IPS DF 6.9 (cell line): ENCODE measurements around the gene LSM3.

ENCODE experiments used
- DNase-seq: peaks from one replicate; pipeline ENCODE4 v3.0.0-alpha.2; 2013; ENCODE audit warnings: low read depth, low spot score
- H3K27ac ChIP-seq: one replicate; pipeline ENCODE4 v1.5.1; 2013; ENCODE audit warnings: low read length, control low read depth
- H3K27me3 ChIP-seq: 2 replicates; pipeline ENCODE4 v1.6.1; 2013; ENCODE audit warnings: mild to moderate bottlenecking, low read length; ENCODE audit not compliant: control insufficient read depth, insufficient read depth
- H3K36me3 ChIP-seq: 2 replicates; pipeline ENCODE4 v1.6.1; 2013; ENCODE audit warnings: low read length; ENCODE audit not compliant: control insufficient read depth, insufficient read depth
- H3K4me1 ChIP-seq: 2 replicates; pipeline ENCODE4 v1.6.1; 2013; ENCODE audit warnings: low read length; ENCODE audit not compliant: control insufficient read depth, insufficient read depth
- H3K4me3 ChIP-seq: 2 replicates; pipeline ENCODE4 v1.5.1; 2013; ENCODE audit warnings: mild to moderate bottlenecking, low read length
- H3K9me3 ChIP-seq: 2 replicates; pipeline ENCODE4 v1.6.1; 2013; ENCODE audit warnings: low read length, inconsistent platforms; ENCODE audit not compliant: control insufficient read depth, insufficient read depth
- WGBS: extraction: QIAGEN DNeasy Blood & Tissue Kit; methylation state at CpG from one replicate; pipeline ENCODE4 v1.1.7; 2013; ENCODE audit warnings: mixed read lengths, missing lambda C conversion rate; ENCODE audit not compliant: insufficient read length, insufficient coverage; 5-methylcytosine and 5-hydroxymethylcytosine counted together

LSM3 gene

DNA sequence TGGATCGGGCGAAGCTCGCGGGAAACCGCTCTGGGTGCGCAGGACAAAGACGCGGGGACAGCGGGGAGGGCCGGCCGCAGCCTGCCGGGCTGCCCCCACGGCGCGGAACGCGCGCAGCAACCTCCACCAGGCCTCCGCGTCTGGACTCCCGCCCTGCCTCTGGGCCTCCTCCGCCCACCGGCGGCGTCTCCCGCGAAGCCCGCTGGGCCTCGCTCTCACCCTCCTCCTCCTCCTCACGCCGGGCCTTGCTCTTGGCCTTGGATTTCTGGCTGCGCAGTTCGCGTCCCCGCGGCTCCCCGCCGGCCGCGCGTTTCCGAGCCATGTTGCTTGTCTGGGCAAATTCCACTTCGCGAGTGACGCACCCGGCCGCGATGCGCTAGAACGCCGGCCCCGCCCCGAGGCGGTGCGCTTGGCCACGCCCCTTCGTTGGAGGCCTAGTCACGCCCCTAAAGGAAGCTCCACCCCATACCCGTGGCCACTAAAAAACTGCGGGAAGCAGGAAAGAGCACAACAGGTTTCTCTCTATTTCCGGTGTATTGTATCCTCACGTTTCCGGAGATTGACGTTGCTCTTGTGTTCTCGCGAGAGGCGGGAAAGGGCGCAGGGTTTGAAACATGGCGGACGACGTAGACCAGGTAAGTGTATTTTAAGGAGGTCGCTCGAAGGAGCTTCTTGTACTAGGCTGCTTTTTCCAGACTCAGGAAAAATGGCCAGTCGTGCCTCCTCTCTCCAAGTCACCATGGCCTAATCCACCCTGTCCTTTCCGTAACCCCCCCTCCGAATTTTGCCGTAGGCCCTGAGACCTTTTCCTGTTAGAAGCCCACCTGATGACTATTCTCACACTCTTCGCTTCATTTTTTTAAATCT is at the start of gene LSM3, which contains the start of gene XPC:
TSS of gene LSM3 (plus strand) at position 571 of the 867 bp plus-strand sequence. CDS start at position 615, 44 bp downstream.
TSS of gene XPC (minus strand) at position 355 of the 867 bp plus-strand sequence. CDS start at position 322, 33 bp downstream.
- Histone ChIP-seq H3K4me3 (peak within 1 kb of the TSS; percentile 81), H3K27me3 (no peaks in the 10 kb centered on the region), H3K27ac (no peak within 1 kb of the TSS), H3K36me3 (no peaks in the 10 kb centered on the region; the same call in 1 of the 2 replicates), H3K9me3 (no peaks in the 10 kb centered on the region), H3K4me1 (no peaks in the 10 kb centered on the region)
- WGBS, result no CpG with 5 or more reads among the region's 78 CpGs
- DNase-seq, result peak; percentile 88

DNA sequence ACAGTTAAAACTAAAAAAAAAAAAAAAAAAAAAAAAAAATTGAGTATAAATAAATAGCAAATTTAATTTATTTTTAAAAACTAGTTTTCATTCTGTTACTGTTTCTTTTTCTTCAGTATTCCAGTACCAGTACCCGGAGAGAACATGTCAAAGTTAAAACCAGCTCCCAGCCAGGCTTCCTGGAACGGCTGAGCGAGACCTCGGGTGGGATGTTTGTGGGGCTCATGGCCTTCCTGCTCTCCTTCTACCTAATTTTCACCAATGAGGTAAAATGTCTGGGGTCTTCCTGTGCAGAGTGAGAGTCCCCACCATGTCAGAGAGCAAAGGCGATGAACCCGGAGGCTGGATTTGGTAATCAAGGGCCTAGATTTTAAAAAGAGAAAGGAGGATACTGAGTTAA is 49.3 kb upstream of the LSM3 start:
- Histone ChIP-seq H3K27me3 (no peaks in the 10 kb centered on the region), H3K4me1 (peaks cover 2% of the 10 kb centered on the region; the same call in 1 of the 2 replicates), H3K36me3 (peaks cover 33% of the 10 kb centered on the region), H3K9me3 (no peaks in the 10 kb centered on the region), H3K27ac (no peak overlapping the region), H3K4me3 (no peak overlapping the region)
- DNase-seq, result no peak
- WGBS, result no CpG with 5 or more reads among the region's 6 CpGs

DNA sequence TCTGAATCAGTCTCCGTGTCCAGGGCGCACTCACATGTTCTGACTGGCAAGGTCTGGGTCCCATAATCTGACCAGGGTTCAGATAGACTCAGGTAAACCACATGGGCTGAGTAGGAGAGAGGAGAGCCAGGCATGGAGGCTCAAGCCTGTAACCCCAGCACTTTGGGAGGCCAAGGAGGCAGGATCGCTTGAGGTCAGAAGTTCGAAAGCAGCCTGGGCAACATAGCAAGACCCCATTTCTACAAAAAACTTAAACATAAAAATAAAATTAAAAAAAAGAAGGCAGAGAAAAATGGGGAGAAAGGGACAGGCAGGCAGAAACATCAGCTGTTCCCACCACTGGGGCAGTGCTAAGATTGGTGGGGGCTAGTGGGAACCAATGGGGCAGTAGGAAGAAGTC is 48.4 kb upstream of the LSM3 start:
- DNase-seq, result no peak
- WGBS, result no CpG with 5 or more reads among the region's 4 CpGs
- peaks cover 39% of the 10 kb centered on the region for H3K36me3 ChIP-seq

DNA sequence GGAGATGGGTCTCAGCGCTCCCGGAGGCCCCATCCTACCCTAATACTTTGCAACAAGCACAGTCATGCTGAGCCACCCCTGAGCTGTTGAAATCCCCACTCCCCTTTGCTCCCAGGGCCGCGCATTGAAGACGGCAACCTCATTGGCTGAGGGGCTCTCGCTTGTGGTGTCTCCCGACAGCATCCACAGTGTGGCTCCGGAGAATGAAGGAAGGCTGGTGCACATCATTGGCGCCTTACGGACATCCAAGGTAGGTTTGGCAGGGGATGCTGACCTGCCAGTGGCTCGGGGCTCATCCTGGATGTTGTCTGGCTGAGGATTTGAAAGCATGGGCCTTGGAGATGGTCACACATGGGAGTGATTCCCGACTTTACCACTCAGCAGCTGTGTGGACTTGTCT is 47.9 kb upstream of the LSM3 start:
- H3K4me3 ChIP-seq, result no peak overlapping the region
- WGBS, result no CpG with 5 or more reads among the region's 12 CpGs
- no peaks in the 10 kb centered on the region for H3K9me3 ChIP-seq
- H3K27ac ChIP-seq, result no peak overlapping the region
- no peak for DNase-seq
- no peaks in the 10 kb centered on the region for H3K27me3 ChIP-seq
- peaks cover 2% of the 10 kb centered on the region; the same call in 1 of the 2 replicates for H3K4me1 ChIP-seq
- peaks cover 43% of the 10 kb centered on the region for H3K36me3 ChIP-seq

More for the DNA sequence above, 48.4 kb upstream of the LSM3 start:
- H3K4me1 ChIP-seq, result peaks cover 2% of the 10 kb centered on the region; the same call in 1 of the 2 replicates
- H3K27ac ChIP-seq, result no peak overlapping the region
- no peaks in the 10 kb centered on the region for H3K27me3 ChIP-seq
- no peaks in the 10 kb centered on the region for H3K9me3 ChIP-seq
- H3K4me3 ChIP-seq, result no peak overlapping the region

DNA sequence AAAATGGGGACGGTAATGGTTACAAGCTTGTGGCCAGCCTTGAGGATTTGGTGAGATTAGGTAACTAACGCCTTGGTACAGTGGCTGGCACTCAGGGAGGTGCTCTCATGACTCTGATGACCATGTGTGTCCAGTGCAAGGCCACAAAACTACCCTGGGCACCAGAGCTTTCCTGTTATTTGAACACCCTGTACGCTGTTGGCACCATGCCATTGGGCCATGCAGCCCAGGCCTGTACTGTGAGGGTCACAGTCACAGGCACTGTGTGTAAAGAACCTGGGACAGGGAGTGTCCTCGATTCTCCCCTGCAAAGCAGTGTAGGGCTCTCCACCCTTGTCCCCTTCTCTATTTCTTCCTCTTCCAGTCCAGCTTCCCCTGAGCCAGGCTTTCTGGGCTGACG is 47.5 kb upstream of the LSM3 start:
- H3K4me1 ChIP-seq, result peaks cover 1% of the 10 kb centered on the region; the same call in 1 of the 2 replicates
- H3K4me3 ChIP-seq, result no peak overlapping the region
- no CpG with 5 or more reads among the region's 5 CpGs for WGBS
- DNase-seq, result no peak
- no peak overlapping the region for H3K27ac ChIP-seq
- no peaks in the 10 kb centered on the region for H3K9me3 ChIP-seq
- H3K27me3 ChIP-seq, result no peaks in the 10 kb centered on the region
- peaks cover 45% of the 10 kb centered on the region for H3K36me3 ChIP-seq

DNA sequence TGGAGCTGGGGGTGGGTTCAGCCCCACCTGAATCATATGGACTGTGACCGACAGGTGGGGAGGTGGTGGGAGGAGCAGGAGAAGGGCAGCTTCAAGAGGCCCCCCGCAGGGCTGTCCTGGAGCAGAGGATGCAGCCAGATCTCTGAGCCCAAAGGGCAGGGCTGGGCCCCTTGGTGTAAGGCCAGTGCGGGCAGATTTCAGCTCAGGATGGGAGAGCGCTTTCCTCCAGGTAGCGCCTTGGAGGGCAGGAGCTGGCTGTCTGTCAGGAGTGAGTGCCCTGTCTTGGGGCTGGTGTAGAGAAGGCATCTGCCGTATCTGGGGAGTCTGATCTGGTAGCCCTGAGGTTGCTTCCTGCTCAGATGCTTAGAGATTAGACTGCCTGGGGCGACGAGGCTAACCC is 46.5 kb upstream of the LSM3 start:
- Histone ChIP-seq H3K36me3 (peaks cover 45% of the 10 kb centered on the region), H3K27ac (no peak overlapping the region), H3K4me3 (no peak overlapping the region), H3K4me1 (no peaks in the 10 kb centered on the region), H3K9me3 (no peaks in the 10 kb centered on the region), H3K27me3 (no peaks in the 10 kb centered on the region)
- no peak for DNase-seq
- WGBS, result no CpG with 5 or more reads among the region's 8 CpGs

DNA sequence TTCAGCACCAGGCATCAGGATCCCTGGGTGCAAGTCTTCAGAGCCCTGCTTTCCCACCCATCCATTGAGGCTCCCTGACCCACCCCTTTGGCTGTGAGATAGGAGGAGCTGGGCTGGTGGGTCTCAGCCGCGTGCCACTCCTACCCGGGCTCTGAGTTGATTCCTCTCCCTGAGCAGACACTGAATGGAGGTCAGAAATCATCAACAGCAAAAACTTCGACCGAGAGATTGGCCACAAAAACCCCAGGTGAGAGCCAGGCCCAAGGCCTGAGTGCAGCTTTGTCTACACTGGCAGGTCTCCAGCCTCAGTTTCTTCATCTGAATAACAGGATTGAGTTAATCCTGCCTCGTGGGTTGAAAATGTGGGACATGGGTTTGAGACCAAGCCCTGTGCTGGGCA is 45.9 kb upstream of the LSM3 start:
- Histone ChIP-seq H3K27ac (no peak overlapping the region), H3K9me3 (no peaks in the 10 kb centered on the region), H3K27me3 (no peaks in the 10 kb centered on the region), H3K4me3 (no peak overlapping the region), H3K4me1 (no peaks in the 10 kb centered on the region), H3K36me3 (peaks cover 45% of the 10 kb centered on the region)
- WGBS, result no CpG with 5 or more reads among the region's 6 CpGs
- no peak for DNase-seq

DNA sequence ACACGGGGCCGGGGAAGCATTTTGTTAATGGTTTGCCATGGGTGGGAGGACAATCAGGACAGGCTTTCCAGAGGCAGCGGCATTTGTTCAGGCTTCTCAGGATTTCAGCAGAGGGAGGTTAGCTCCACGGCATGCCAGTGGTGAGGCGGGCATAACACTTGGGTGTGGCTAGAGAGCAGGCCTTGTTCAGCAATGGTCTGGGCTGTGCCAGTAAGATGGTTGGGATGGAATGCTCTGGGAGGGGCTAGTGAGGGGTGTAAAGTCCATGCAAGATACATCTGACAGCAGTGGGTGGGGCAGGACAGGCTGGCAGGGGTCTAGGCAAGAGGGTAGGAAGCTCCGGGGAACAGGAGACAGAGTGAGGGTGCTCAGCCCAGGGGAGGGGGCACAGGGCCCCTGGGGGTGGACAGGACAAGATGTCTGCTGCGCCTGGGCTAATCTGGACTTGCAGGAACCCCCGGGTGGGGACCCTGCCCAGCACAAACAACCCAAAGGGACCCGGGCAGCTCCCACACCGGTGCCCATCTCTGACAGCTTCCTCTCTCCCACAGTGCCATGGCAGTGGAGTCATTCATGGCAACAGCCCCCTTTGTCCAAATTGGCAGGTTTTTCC is 45.3 kb upstream of the LSM3 start:
- Histone ChIP-seq H3K27ac (no peak overlapping the region), H3K9me3 (no peaks in the 10 kb centered on the region), H3K4me1 (no peaks in the 10 kb centered on the region), H3K4me3 (no peak overlapping the region), H3K36me3 (peaks cover 45% of the 10 kb centered on the region), H3K27me3 (no peaks in the 10 kb centered on the region)
- no CpG with 5 or more reads among the region's 10 CpGs for WGBS
- DNase-seq, result no peak

DNA sequence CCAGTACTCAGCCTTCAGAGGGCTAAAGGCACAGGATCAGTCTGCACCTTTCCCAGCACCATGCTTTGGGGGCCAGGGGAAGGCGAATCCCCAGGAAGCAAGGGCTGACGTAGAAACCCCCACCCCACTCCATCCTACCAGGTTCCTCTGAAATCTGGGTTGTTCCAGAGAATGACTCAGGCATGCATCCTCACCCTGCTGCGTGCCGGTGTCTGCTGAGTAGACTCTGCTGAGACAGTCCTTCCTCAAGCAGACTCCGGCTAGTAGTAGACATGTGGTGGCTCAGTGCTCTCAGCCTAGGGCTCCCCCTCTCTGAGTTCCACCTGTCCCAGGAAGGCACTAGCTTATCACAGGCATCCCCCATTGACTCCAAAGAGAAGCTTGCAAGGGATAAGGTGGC is 44.7 kb upstream of the LSM3 start:
- Histone ChIP-seq H3K36me3 (peaks cover 45% of the 10 kb centered on the region), H3K27ac (no peak overlapping the region), H3K4me1 (no peaks in the 10 kb centered on the region), H3K27me3 (no peaks in the 10 kb centered on the region), H3K4me3 (no peak overlapping the region), H3K9me3 (no peaks in the 10 kb centered on the region)
- DNase-seq, result no peak
- no CpG with 5 or more reads among the region's 5 CpGs for WGBS

DNA sequence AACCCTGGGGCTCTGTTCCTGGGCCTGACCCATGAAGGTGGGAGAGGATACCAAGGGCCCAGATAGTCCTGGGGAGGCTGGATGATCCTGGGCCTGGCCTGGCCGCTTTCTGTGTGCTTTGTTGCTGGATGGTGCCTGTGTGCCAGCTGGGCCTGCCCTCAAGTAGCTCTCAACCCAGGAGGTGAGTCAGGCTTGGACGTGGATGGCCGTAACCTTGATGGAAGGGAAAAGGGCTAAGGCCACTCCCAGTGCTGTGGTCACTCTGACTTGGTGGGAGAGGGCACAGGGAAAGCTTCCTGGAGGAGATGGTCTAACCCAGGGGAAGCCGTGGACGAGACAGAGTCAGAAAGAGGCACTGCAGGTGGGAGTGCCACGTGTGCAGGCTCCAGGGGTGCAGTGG is 44.3 kb upstream of the LSM3 start:
- Histone ChIP-seq H3K4me3 (no peak overlapping the region), H3K4me1 (no peaks in the 10 kb centered on the region), H3K27me3 (no peaks in the 10 kb centered on the region), H3K36me3 (peaks cover 45% of the 10 kb centered on the region), H3K27ac (no peak overlapping the region), H3K9me3 (no peaks in the 10 kb centered on the region)
- WGBS, result no CpG with 5 or more reads among the region's 6 CpGs
- DNase-seq, result no peak
